Liver (tissue), 3 donors: ENCODE measurements around the gene TIFAB.

Source experiments
- EGR1 ChIP-seq, 2 donors: IDR thresholded peaks; 2 replicates each; pipeline ENCODE4 v1.6.1; 2016 to 2018; ENCODE audit warnings: antibody characterized with exemption in 2 of 2, low read depth in 2 of 2
- FOXA2 ChIP-seq: IDR thresholded peaks from 2 replicates; pipeline ENCODE4 v1.6.1; 2016; ENCODE audit warnings: antibody characterized with exemption
- GABPA ChIP-seq, 2 donors: IDR thresholded peaks in 1 of 2; conservative IDR thresholded peaks in 1 of 2; 2 replicates each; pipeline ENCODE4 v1.6.1; 2016; ENCODE audit warnings: antibody characterized with exemption in 2 of 2, mild to moderate bottlenecking in 1 of 2, moderate library complexity in 1 of 2
- HNF4A ChIP-seq, 2 donors: conservative IDR thresholded peaks; 2 replicates each; pipeline ENCODE4 v1.6.1; 2016; ENCODE audit warnings: antibody characterized with exemption in 2 of 2, mild to moderate bottlenecking in 2 of 2
- JUND ChIP-seq, 2 donors: IDR thresholded peaks; 2 replicates each; pipeline ENCODE4 v1.6.1; 2016; ENCODE audit warnings: antibody characterized with exemption in 2 of 2
- RAD21 ChIP-seq, 2 donors: IDR thresholded peaks; 2 replicates each; pipeline ENCODE4 v1.6.1; 2016; ENCODE audit warnings: antibody characterized with exemption in 2 of 2, mild to moderate bottlenecking in 2 of 2
- SP1 ChIP-seq: IDR thresholded peaks from 2 replicates; pipeline ENCODE4 v1.6.1; 2018; ENCODE audit warnings: antibody characterized with exemption, mild to moderate bottlenecking
- TAF1 ChIP-seq: conservative IDR thresholded peaks from 2 replicates; pipeline ENCODE4 v1.6.1; 2016; ENCODE audit warnings: antibody characterized with exemption, mild to moderate bottlenecking
- YY1 ChIP-seq: IDR thresholded peaks from 2 replicates; pipeline ENCODE4 v1.6.1; 2016; ENCODE audit warnings: antibody characterized with exemption, mild to moderate bottlenecking
- TF ChIP-seq, protein P1 (sequence below): fragments of 150-350 bp; IDR thresholded peaks from 2 replicates; pipeline ENCODE4 v1.5.1; 2017; ENCODE audit warnings: improper control_type of control experiment, low read depth, low read length; ENCODE audit not compliant: missing input control
- TF ChIP-seq, protein P2 (sequence below): IDR thresholded peaks from 2 replicates; pipeline ENCODE4 v1.6.1; 2016; ENCODE audit warnings: antibody characterized with exemption
- TF ChIP-seq, protein P3 (sequence below): IDR thresholded peaks from 2 replicates; pipeline ENCODE4 v1.6.1; 2016; ENCODE audit warnings: antibody characterized with exemption, mild to moderate bottlenecking
- TF ChIP-seq, protein P4 (sequence below): IDR thresholded peaks from 2 replicates; pipeline ENCODE4 v1.6.1; 2016; ENCODE audit warnings: antibody characterized with exemption
- TF ChIP-seq, protein P5 (sequence below): IDR thresholded peaks from 2 replicates; pipeline ENCODE4 v1.6.1; 2016; ENCODE audit warnings: antibody characterized with exemption
- donor health status: healthy.
- donor health status: healthy.

DNA sequence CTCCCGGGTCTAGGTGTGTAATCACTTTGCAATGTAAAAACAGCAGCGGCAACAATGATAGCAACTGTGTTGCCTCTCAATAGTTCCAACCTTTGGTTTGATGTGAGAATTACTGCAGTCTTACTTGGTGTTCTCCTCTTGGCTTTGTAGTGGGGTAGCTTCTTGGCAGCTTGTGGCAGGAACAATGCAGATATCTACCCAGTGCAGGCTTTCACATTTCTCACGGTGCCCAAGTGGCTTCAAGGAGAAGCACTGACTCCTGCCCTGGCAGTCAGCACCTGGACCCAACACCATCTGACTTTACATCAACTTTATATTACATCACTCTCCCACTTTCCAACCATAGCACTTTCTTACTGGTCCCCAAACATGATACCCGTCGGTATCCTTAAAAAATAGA is 28.4 kb upstream of the TIFAB start:
- TF ChIP-seq EGR1 (IDR thresholded peaks at IDR 0.05; ENCODE audit: low read depth in 2 of 2) (no peak), GABPA (IDR thresholded peaks at IDR 0.05 in 1 of 2, conservative IDR thresholded peaks at IDR 0.05 in 1 of 2) (no peak), RAD21 (IDR thresholded peaks at IDR 0.05) (no peak), SP1 (no peak), FOXA2 (no peak), TAF1 (no peak), JUND (IDR thresholded peaks at IDR 0.05) (no peak), YY1 (no peak), HNF4A (conservative IDR thresholded peaks at IDR 0.05) (no peak)
- TF ChIP-seq, protein P1, sequence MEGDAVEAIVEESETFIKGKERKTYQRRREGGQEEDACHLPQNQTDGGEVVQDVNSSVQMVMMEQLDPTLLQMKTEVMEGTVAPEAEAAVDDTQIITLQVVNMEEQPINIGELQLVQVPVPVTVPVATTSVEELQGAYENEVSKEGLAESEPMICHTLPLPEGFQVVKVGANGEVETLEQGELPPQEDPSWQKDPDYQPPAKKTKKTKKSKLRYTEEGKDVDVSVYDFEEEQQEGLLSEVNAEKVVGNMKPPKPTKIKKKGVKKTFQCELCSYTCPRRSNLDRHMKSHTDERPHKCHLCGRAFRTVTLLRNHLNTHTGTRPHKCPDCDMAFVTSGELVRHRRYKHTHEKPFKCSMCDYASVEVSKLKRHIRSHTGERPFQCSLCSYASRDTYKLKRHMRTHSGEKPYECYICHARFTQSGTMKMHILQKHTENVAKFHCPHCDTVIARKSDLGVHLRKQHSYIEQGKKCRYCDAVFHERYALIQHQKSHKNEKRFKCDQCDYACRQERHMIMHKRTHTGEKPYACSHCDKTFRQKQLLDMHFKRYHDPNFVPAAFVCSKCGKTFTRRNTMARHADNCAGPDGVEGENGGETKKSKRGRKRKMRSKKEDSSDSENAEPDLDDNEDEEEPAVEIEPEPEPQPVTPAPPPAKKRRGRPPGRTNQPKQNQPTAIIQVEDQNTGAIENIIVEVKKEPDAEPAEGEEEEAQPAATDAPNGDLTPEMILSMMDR = no peak
- TF ChIP-seq, protein P2, sequence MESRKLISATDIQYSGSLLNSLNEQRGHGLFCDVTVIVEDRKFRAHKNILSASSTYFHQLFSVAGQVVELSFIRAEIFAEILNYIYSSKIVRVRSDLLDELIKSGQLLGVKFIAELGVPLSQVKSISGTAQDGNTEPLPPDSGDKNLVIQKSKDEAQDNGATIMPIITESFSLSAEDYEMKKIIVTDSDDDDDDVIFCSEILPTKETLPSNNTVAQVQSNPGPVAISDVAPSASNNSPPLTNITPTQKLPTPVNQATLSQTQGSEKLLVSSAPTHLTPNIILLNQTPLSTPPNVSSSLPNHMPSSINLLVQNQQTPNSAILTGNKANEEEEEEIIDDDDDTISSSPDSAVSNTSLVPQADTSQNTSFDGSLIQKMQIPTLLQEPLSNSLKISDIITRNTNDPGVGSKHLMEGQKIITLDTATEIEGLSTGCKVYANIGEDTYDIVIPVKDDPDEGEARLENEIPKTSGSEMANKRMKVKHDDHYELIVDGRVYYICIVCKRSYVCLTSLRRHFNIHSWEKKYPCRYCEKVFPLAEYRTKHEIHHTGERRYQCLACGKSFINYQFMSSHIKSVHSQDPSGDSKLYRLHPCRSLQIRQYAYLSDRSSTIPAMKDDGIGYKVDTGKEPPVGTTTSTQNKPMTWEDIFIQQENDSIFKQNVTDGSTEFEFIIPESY = no peak
- TF ChIP-seq, protein P3, sequence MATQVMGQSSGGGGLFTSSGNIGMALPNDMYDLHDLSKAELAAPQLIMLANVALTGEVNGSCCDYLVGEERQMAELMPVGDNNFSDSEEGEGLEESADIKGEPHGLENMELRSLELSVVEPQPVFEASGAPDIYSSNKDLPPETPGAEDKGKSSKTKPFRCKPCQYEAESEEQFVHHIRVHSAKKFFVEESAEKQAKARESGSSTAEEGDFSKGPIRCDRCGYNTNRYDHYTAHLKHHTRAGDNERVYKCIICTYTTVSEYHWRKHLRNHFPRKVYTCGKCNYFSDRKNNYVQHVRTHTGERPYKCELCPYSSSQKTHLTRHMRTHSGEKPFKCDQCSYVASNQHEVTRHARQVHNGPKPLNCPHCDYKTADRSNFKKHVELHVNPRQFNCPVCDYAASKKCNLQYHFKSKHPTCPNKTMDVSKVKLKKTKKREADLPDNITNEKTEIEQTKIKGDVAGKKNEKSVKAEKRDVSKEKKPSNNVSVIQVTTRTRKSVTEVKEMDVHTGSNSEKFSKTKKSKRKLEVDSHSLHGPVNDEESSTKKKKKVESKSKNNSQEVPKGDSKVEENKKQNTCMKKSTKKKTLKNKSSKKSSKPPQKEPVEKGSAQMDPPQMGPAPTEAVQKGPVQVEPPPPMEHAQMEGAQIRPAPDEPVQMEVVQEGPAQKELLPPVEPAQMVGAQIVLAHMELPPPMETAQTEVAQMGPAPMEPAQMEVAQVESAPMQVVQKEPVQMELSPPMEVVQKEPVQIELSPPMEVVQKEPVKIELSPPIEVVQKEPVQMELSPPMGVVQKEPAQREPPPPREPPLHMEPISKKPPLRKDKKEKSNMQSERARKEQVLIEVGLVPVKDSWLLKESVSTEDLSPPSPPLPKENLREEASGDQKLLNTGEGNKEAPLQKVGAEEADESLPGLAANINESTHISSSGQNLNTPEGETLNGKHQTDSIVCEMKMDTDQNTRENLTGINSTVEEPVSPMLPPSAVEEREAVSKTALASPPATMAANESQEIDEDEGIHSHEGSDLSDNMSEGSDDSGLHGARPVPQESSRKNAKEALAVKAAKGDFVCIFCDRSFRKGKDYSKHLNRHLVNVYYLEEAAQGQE = no peak
- TF ChIP-seq, protein P4, sequence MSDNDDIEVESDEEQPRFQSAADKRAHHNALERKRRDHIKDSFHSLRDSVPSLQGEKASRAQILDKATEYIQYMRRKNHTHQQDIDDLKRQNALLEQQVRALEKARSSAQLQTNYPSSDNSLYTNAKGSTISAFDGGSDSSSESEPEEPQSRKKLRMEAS = no peak
- TF ChIP-seq, protein P5, sequence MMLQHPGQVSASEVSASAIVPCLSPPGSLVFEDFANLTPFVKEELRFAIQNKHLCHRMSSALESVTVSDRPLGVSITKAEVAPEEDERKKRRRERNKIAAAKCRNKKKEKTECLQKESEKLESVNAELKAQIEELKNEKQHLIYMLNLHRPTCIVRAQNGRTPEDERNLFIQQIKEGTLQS = no peak
